Measurements from ENCODE around the gene TBPL2.
A peak's percentile ranks its signal among the peaks of the same experiment; 100 is the strongest.
"Not testable (repeated sequence)": the region's sequence is repeated elsewhere in the genome, so short reads cannot be mapped to it uniquely, and the experiment has no call there.

Gene TBPL2

GRCh38 chr14:55399852-55400251, 40.6 kb downstream of the TBPL2 start:
- no peak for DNase-seq

- no peak for DNase-seq
Measured at GRCh38 chr14:55399183-55399582, 41.2 kb downstream of the TBPL2 start.

GRCh38 chr14:55398679-55399078, 41.7 kb downstream of the TBPL2 start:
- peak; percentile 18 for DNase-seq

GRCh38 chr14:55389330-55389729, 51.1 kb downstream of the TBPL2 start:
- DNase-seq = no peak

GRCh38 chr14:55388160-55388559, 52.3 kb downstream of the TBPL2 start:
- DNase-seq = no peak

- no peak for DNase-seq
Measured at GRCh38 chr14:55387121-55387520, 53.3 kb downstream of the TBPL2 start.

- DNase-seq = no peak
Measured at GRCh38 chr14:55386037-55386808, 54.2 kb downstream of the TBPL2 start.

GRCh38 chr14:55384536-55384935, 55.9 kb downstream of the TBPL2 start:
- no peak for DNase-seq

GRCh38 chr14:55383541-55384140, 56.8 kb downstream of the TBPL2 start:
- no peak for DNase-seq

GRCh38 chr14:55383056-55383466, 57.4 kb downstream of the TBPL2 start:
- not testable (repeated sequence) for DNase-seq

- DNase-seq = no peak
Measured at GRCh38 chr14:55382483-55382882, 57.9 kb downstream of the TBPL2 start.

GRCh38 chr14:55381561-55381960, 58.9 kb downstream of the TBPL2 start:
- no peak for DNase-seq

- peak; percentile 28 for DNase-seq
Measured at GRCh38 chr14:55381040-55381439, 59.4 kb downstream of the TBPL2 start.

GRCh38 chr14:55377236-55377635, 63.2 kb downstream of the TBPL2 start:
- DNase-seq = no peak

GRCh38 chr14:55374771-55375170, 65.6 kb downstream of the TBPL2 start:
- no peak for DNase-seq

GRCh38 chr14:55373784-55374705, 66.4 kb downstream of the TBPL2 start:
- peak; percentile 11 for DNase-seq

- DNase-seq = no peak
Measured at GRCh38 chr14:55372825-55373224, 67.6 kb downstream of the TBPL2 start.

GRCh38 chr14:55372423-55372822, 68.0 kb downstream of the TBPL2 start:
- DNase-seq = no peak

GRCh38 chr14:55370883-55371455, 69.4 kb downstream of the TBPL2 start:
- no peak for DNase-seq

- no peak for DNase-seq
Measured at GRCh38 chr14:55366271-55366670, 74.1 kb downstream of the TBPL2 start.
